Neural progenitor cell (in vitro differentiated cells): ENCODE data around the gene BLVRA.

Experiments
- EZH2 ChIP-seq: fragments of 200-600 bp; sonication (generic); IDR thresholded peaks from 2 replicates; pipeline ENCODE4 v1.6.1; 2017; ENCODE audit warnings: antibody characterized with exemption, mild to moderate bottlenecking, moderate library complexity
- EZH2phosphoT487 ChIP-seq: fragments of 200-600 bp; sonication (generic); IDR thresholded peaks from 2 replicates; pipeline ENCODE4 v1.6.1; 2017; ENCODE audit warnings: antibody characterized with exemption
- TF ChIP-seq, protein P1 (sequence below): fragments of 200-600 bp; sonication (generic); IDR thresholded peaks from 2 replicates; pipeline ENCODE4 v1.5.1; 2017; ENCODE audit warnings: antibody characterized with exemption, mild to moderate bottlenecking

DNA sequence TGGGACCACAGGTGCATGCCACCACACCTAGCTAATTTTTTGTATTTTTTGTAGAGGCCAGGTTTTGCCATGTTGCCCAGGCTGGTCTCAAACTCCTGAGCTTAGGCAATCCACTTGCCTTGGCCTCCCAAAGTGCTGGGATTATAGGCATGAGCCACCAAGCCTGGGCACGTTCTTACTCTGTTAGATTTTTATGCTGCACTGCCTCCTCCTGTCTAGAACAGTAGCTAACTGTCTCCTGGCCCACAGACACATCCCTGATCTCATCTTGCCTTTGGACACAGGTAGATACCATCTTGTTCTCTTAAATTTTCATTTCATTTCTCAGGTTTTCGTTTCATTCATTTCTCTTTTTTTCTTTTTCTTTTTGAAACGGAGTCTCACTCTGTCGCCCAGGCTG is 41.1 kb downstream of the BLVRA start:
- TF ChIP-seq, protein P1, sequence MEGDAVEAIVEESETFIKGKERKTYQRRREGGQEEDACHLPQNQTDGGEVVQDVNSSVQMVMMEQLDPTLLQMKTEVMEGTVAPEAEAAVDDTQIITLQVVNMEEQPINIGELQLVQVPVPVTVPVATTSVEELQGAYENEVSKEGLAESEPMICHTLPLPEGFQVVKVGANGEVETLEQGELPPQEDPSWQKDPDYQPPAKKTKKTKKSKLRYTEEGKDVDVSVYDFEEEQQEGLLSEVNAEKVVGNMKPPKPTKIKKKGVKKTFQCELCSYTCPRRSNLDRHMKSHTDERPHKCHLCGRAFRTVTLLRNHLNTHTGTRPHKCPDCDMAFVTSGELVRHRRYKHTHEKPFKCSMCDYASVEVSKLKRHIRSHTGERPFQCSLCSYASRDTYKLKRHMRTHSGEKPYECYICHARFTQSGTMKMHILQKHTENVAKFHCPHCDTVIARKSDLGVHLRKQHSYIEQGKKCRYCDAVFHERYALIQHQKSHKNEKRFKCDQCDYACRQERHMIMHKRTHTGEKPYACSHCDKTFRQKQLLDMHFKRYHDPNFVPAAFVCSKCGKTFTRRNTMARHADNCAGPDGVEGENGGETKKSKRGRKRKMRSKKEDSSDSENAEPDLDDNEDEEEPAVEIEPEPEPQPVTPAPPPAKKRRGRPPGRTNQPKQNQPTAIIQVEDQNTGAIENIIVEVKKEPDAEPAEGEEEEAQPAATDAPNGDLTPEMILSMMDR = no peak
- no peak for TF ChIP-seq EZH2
- no peak for TF ChIP-seq EZH2phosphoT487
